ENCODE data around the gene SORT1. TPM values are rescaled to one million over a fixed set of nuclear protein-coding genes. Genes with fewer than 3 reads are reported as not detected.

The SORT1 gene
- total RNA-seq, 1 donor from 2014 or later, result 30.7 TPM

GRCh38 chr1:109283748-109284600, 113.7 kb downstream of the SORT1 start:
- TF ChIP-seq POLR2AphosphoS5 (IDR thresholded peaks at IDR 0.05; ENCODE audit: insufficient read depth in 1 of 2, low read depth in 1 of 2), result no peak
- TF ChIP-seq POLR2A (IDR thresholded peaks at IDR 0.05), result no peak
- TF ChIP-seq CTCF (IDR thresholded peaks at IDR 0.05), result no peak
- Histone ChIP-seq H3K27me3 (no peaks in the 10 kb centered on the region), H3K4me1 (peaks cover 20% of the 10 kb centered on the region), H3K9me3 (no peaks in the 10 kb centered on the region), H3K4me3 (peak overlapping the region; percentile 58 to 60), H3K27ac (peak overlapping the region; percentile 78), H3K36me3 (no peaks in the 10 kb centered on the region)
- intact Hi-C loops (cut with DNase I), result no loop called here
- no peak for DNase-seq (ENCODE audit: extremely low spot score in 2 of 2)

- Histone ChIP-seq H3K36me3 (no peaks in the 10 kb centered on the region), H3K4me1 (peaks cover 20% of the 10 kb centered on the region), H3K27me3 (no peaks in the 10 kb centered on the region), H3K4me3 (peak within 1 kb of the TSS; percentile 58 to 60), H3K9me3 (no peaks in the 10 kb centered on the region), H3K27ac (peak within 1 kb of the TSS; percentile 78)
- intact Hi-C loops (cut with DNase I), result no loop called here
- DNase-seq (ENCODE audit: extremely low spot score in 2 of 2), result peak; percentile 96 to 98
- TF ChIP-seq CTCF (IDR thresholded peaks at IDR 0.05), result peak in 2 of 3 experiments; percentile 30 to 36
- peak in 1 of 2 donors; percentile 61 for TF ChIP-seq POLR2A (IDR thresholded peaks at IDR 0.05)
- TF ChIP-seq POLR2AphosphoS5 (IDR thresholded peaks at IDR 0.05; ENCODE audit: insufficient read depth in 1 of 2, low read depth in 1 of 2), result peak; percentile 86 to 96
Observed at GRCh38 chr1:109282952-109283747, 114.6 kb downstream of the SORT1 start, which contains the start of gene PSRC1. TSS of gene PSRC1 (minus strand) at chr1:109283145.

- Histone ChIP-seq H3K4me3 (peak overlapping the region; percentile 58 to 60), H3K27ac (peak overlapping the region; percentile 78), H3K27me3 (no peaks in the 10 kb centered on the region), H3K4me1 (peaks cover 20% of the 10 kb centered on the region), H3K9me3 (no peaks in the 10 kb centered on the region), H3K36me3 (no peaks in the 10 kb centered on the region)
- intact Hi-C loops (cut with DNase I), result no loop called here
- no peak for DNase-seq (ENCODE audit: extremely low spot score in 2 of 2)
- TF ChIP-seq POLR2A (IDR thresholded peaks at IDR 0.05) (no peak), POLR2AphosphoS5 (IDR thresholded peaks at IDR 0.05; ENCODE audit: insufficient read depth in 1 of 2, low read depth in 1 of 2) (no peak), CTCF (IDR thresholded peaks at IDR 0.05) (no peak)
Observed at GRCh38 chr1:109282497-109282951, 115.2 kb downstream of the SORT1 start.

- Histone ChIP-seq H3K27me3 (no peaks in the 10 kb centered on the region), H3K27ac (peak overlapping the region; percentile 78), H3K4me1 (peaks cover 20% of the 10 kb centered on the region), H3K9me3 (no peaks in the 10 kb centered on the region), H3K36me3 (no peaks in the 10 kb centered on the region), H3K4me3 (peak overlapping the region; percentile 58 to 60)
- no peak for DNase-seq (ENCODE audit: extremely low spot score in 2 of 2)
- no peak for TF ChIP-seq CTCF (IDR thresholded peaks at IDR 0.05)
- TF ChIP-seq POLR2A (IDR thresholded peaks at IDR 0.05), result no peak
- no peak for TF ChIP-seq POLR2AphosphoS5 (IDR thresholded peaks at IDR 0.05; ENCODE audit: insufficient read depth in 1 of 2, low read depth in 1 of 2)
- intact Hi-C loops (cut with DNase I), result no loop called here
Observed at GRCh38 chr1:109281680-109282496, 115.8 kb downstream of the SORT1 start.
